Keratinocyte (primary cell): ENCODE results near the gene PRR20G.

ENCODE experiments used
- CTCF ChIP-seq, 3 experiments: IDR thresholded peaks in 1 of 3; conservative IDR thresholded peaks in 1 of 3; optimal IDR thresholded peaks in 1 of 3; 2 replicates in 2 of 3; 3 replicates in 1 of 3; pipeline versions ENCODE3 to v1.5.1; 2011; ENCODE audit warnings: low read length in 3 of 3, mild to moderate bottlenecking in 3 of 3, moderate library complexity in 2 of 3, control low read depth in 1 of 3, inconsistent platforms in 1 of 3; ENCODE audit not compliant: insufficient read depth in 2 of 3; ENCODE audit errors: extremely low read depth in 1 of 3
- EZH2 ChIP-seq: IDR thresholded peaks from one replicate; pipeline ENCODE4 v1.6.1; 2012; ENCODE audit warnings: inconsistent platforms, mild to moderate bottlenecking, low read length, moderate library complexity

- TF ChIP-seq CTCF (optimal IDR thresholded peaks at IDR 0.05 in 1 of 3, IDR thresholded peaks at IDR 0.05 in 1 of 3, conservative IDR thresholded peaks at IDR 0.05 in 1 of 3; ENCODE audit: extremely low read depth in 1 of 3, insufficient read depth in 2 of 3, low read length in 3 of 3) (no peak), EZH2 (no peak)
Observed at GRCh38 chr3:127252446-127252845, 35.4 kb downstream of the PRR20G start.
